HG03342 (cell line): ENCODE measurements around the gene OSBPL1A.

Source experiments
- ATAC-seq: cut with Tn5 transposase; IDR thresholded peaks from one replicate; pipeline ENCODE4 v1.9.1; 2021; ENCODE audit warnings: mild to moderate bottlenecking, moderate library complexity; ENCODE audit not compliant: unreplicated experiment

The OSBPL1A gene

GRCh38 chr18:24270358-24270936, 127.2 kb downstream of the OSBPL1A start:
- no peak for ATAC-seq

- no peak for ATAC-seq
Measured at GRCh38 chr18:24268784-24269550, 128.7 kb downstream of the OSBPL1A start.

DNA sequence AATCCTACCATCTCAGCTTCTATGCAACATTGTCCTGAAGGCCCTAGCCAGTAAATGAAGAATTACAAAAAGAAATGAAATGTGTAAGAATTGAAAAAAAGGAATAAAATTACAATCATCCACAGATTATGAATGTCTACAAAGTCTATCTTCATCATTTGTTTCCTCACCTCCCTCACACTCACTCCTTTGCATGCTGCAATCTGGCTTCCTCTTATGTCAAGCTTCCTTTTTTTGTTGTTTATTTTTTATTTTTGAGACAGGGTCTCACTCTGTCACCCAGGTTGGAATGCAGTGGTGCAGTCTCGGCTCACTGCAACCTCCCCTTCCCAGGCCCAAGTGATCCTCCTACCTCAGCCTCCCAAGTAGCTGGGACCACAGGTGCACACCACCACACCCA, 129.7 kb downstream of the OSBPL1A start:
- no peak for ATAC-seq

DNA sequence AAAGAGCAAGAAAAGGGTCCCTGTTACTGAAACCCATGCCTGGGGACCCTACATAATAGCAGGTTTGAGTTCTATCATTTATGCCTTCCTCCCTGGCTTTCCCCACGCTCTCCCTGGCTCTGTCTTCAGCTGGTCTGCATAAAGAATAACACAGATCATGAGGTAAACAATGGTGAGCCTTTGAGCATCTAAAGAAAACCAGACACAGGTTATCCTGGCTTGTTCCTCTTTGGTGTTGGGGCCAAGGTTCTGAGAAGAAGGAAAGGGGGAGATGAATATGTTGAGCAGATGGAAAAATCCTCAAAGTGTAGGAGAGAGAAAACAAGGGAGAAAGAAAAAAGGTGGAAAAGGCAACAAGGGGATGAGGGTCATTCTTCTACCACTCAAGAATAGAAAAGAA, 131.5 kb downstream of the OSBPL1A start:
- ATAC-seq, result no peak

- ATAC-seq, result no peak
Measured at GRCh38 chr18:24265502-24266064, 132.0 kb downstream of the OSBPL1A start.

DNA sequence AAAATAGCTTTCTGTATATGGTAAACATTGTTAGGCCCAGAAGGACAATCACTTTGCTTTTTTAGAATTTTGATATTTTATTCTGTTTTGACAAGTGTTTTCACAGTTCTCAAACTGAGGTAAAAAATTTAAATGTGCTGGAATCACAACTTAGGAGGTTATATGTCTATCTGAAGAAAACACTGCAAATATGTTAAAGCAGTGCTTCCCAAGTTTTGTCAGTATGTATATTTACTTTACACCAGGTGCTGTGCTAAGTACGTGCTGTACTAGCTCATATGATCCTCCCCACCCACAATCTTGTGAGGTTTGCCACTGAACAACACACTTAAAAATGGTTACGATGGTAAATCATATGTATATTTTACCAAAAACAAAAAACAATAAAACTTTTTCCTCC, 134.6 kb downstream of the OSBPL1A start:
- ATAC-seq, result no peak

- no peak for ATAC-seq
Measured at GRCh38 chr18:24262087-24262486, 135.5 kb downstream of the OSBPL1A start.

GRCh38 chr18:24259869-24260641, 137.6 kb downstream of the OSBPL1A start:
- no peak for ATAC-seq

DNA sequence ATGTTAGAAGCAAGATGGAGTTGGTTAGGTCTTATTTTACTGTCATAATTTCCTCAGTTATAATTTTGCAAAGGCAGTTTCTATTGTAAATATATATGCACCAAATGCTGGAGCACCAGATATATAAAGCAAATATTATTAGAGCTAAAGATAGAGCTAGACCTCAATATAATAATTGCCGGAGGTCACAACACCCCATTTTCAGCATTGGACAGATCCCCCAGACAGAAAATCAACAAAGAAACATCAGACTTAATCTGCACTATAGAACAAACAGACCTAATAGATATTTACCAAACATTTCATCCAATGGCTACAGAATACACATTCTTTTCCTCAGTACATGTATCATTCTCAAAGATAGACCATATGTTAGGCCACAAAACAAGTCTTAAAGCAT, 143.6 kb downstream of the OSBPL1A start:
- ATAC-seq, result no peak

DNA sequence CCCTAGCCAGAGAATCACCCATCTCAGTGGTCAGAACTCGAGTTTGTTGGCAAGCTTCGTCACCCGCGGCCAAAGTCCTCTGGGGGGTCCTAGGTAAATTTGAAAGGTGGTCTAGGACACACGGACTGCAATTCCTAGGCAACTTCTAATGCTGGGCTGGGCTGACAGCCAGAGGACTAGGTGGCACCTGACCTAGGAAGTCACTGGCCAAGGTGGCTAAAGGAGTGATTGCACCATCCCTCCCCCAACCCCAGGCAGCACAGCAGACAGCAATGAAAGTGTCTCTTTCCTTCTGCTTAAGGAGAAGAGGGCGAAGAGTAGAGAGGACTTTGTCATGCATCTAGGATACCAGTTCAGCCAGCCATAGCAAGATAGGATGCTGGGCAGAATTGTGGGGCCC, 147.9 kb downstream of the OSBPL1A start:
- no peak for ATAC-seq

GRCh38 chr18:24248359-24248758, 149.3 kb downstream of the OSBPL1A start:
- no peak for ATAC-seq

GRCh38 chr18:24246143-24246542, 151.5 kb downstream of the OSBPL1A start:
- ATAC-seq, result peak; percentile 82

DNA sequence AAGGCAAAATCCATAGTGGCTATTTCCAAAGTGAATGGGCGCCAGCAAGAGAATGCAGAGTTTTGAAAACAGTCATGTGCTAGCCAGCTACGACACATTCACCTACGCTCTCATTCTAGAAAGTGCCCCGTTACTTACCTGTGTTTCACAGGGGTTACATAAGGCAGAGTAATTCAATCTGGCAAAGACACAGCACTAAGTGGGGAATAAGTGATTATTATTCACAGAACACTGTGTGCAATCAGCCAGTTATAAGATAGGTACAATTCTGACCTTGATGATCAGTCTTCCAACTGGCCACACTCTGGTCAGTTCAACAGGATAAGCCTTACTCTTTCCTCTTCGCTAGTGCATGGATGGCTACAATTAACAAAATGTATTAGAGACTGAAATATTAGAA, 152.9 kb downstream of the OSBPL1A start:
- ATAC-seq, result no peak

DNA sequence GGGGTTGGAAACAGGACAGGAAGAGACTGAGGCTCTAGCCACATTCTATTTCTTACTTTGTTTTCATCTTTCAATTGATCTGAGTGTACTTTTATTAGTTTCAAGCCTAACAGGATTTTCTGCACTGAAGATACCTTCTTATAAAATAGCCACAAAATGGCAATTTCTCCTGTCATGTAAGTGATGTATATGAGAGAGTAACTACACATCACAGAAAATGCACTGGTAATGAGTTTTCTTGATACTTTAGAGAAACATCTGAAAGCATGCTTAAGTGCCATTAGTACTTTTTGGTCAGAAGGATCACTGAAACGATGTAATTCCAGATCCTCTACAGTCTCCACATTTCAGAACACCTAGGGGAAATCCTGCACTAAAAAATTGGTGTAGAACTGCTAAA, 153.9 kb downstream of the OSBPL1A start:
- ATAC-seq, result no peak

DNA sequence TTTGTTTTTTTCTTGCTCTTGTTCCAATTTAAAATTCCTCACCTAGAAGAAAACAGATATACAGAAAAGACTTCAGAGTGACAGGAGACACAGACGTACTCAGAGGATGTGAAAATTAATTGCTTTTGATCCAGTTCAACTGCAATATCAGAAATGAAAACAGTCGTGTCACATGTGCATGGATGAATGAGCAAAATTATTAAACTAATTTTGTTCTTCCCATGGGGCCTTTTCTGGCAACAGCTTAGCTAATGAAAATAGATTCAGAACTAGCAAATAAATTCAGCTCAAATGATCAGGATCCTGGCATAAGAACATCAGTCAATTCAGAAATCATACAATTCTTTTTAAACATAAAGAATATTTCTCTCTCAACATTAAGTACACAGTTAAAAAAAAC, 158.3 kb downstream of the OSBPL1A start:
- ATAC-seq, result no peak

DNA sequence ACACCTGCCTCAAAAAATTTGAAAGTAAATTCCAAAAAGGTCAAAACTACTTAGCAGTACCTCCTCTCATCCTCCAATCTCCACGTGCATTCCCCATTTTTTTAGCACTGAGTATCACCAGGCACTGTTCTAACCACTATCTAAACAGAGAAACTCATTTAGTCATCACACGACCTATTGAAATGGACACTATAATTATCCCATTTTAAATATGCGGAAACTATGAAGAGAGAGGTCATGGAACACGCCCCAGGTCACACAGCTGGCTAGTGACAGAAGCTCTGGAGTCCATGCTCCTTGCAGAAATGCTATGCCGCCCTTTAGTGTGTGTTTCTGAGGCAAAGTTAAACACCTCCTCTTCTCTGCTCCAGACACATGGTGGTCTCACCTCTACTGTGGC, 159.2 kb downstream of the OSBPL1A start:
- no peak for ATAC-seq

DNA sequence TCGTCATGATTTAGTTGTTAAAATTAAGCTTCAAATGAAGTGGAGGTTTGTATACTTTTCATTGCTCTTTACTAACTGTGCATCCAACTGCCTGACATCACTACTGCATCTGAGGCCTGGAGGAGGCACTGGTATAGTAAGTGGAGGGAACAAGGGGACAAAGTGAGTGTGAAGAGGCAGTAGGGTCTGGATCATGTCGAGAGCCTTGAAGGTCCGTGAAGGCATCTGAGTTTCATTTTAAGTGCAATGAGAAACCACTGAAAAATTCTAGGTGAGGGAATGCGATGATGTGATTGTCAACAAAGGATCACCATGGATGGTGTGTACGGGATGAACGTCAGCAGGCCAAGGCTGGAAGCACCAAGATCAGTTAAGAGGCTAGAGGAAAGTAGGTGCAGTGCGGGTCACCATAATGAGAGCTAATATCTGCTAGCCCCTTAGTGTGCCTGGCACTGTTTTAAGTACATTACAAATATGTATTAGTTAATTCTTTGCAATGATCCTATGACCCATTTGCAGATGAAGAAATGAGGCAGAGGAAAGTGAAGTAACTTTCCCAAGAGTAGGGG, 162.7 kb downstream of the OSBPL1A start:
- no peak for ATAC-seq

GRCh38 chr18:24234330-24234729, 163.3 kb downstream of the OSBPL1A start:
- no peak for ATAC-seq

- ATAC-seq, result no peak
Measured at GRCh38 chr18:24232800-24233199, 164.8 kb downstream of the OSBPL1A start.

DNA sequence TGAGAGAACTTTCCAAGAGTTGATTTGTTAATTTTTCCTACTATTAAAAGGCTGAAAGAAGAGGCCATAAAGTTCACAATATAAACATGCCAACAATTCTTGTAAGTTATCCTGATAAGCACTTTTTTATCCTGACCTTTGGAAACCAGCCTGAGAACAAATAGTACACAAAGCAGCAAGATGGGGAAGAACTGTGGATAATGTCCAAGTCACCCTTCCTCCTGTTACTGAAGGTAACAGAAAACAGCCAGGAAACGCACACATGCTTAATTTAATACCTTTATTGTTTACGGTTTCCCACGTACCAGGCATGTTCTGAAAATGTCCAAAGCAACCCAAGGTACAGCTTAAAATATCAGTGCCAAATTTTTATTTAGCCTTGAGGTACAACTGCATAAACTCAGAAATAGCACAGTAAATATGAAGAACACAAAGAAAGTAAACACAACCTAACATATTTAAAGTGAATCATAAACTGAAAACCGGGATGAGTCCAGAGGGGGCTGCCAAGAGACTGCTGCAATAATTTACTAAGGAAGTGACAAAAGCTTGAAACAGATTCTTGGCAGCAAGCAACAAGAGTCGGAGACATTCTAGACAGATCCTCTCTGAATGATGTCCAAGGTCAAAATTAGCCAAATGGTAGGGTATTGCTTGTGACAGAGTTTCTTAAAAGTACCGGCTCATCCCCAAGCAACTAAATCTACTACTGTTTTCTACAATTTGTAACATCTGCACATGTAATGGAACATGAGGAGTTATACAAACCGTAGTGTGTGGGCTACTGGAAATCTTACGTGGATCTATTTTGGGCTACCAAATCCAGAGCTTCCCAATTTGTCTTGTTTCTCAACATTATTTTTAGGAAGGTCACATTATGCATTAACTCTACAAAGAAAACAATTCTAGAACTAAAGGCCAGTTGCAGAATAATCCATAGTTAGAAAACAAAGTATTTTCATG, 165.6 kb downstream of the OSBPL1A start:
- ATAC-seq, result no peak
